HG02798 (cell line): ENCODE results near the gene ENOX1.

Experiments
- ATAC-seq: cut with Tn5 transposase; IDR thresholded peaks from one replicate; pipeline ENCODE4 v1.9.1; 2021; ENCODE audit warnings: mild to moderate bottlenecking; ENCODE audit not compliant: unreplicated experiment, poor library complexity

ENOX1 gene

GRCh38 chr13:43240278-43240677, 546.5 kb downstream of the ENOX1 start:
- peak; percentile 69 for ATAC-seq

GRCh38 chr13:43239275-43239840, 547.4 kb downstream of the ENOX1 start:
- no peak for ATAC-seq

- no peak for ATAC-seq
Observed at GRCh38 chr13:43238341-43239083, 548.3 kb downstream of the ENOX1 start.

GRCh38 chr13:43237616-43238015, 549.2 kb downstream of the ENOX1 start:
- ATAC-seq, result no peak

GRCh38 chr13:43235028-43235427, 551.7 kb downstream of the ENOX1 start:
- ATAC-seq, result no peak

GRCh38 chr13:43232873-43233265, 553.9 kb downstream of the ENOX1 start:
- no peak for ATAC-seq

GRCh38 chr13:43232144-43232872, 554.5 kb downstream of the ENOX1 start:
- no peak for ATAC-seq

GRCh38 chr13:43230989-43231388, 555.8 kb downstream of the ENOX1 start:
- peak; percentile 52 for ATAC-seq

GRCh38 chr13:43229506-43229905, 557.3 kb downstream of the ENOX1 start:
- no peak for ATAC-seq

GRCh38 chr13:43227721-43228120, 559.1 kb downstream of the ENOX1 start:
- no peak for ATAC-seq

GRCh38 chr13:43223216-43223615, 563.6 kb downstream of the ENOX1 start:
- ATAC-seq, result no peak

GRCh38 chr13:43222086-43222485, 564.7 kb downstream of the ENOX1 start:
- ATAC-seq, result no peak

GRCh38 chr13:43221611-43222010, 565.2 kb downstream of the ENOX1 start:
- ATAC-seq, result no peak

- no peak for ATAC-seq
Observed at GRCh38 chr13:43220873-43221595, 565.7 kb downstream of the ENOX1 start.

- ATAC-seq, result no peak
Observed at GRCh38 chr13:43214124-43214523, 572.6 kb downstream of the ENOX1 start.

GRCh38 chr13:43206838-43207237, 579.9 kb downstream of the ENOX1 start:
- ATAC-seq, result no peak

- no peak for ATAC-seq
Observed at GRCh38 chr13:43205416-43205815, 581.4 kb downstream of the ENOX1 start.

GRCh38 chr13:43204591-43204990, 582.2 kb downstream of the ENOX1 start:
- no peak for ATAC-seq

GRCh38 chr13:43203781-43204180, 583.0 kb downstream of the ENOX1 start:
- ATAC-seq, result no peak

- no peak for ATAC-seq
Observed at GRCh38 chr13:43200736-43201135, 586.0 kb downstream of the ENOX1 start.

GRCh38 chr13:43200307-43200706, 586.5 kb downstream of the ENOX1 start:
- no peak for ATAC-seq
